Activated naive CD8-positive, alpha-beta T cell (primary cell): Measurements from ENCODE around the gene FAM3B.

ENCODE experiments used
- H3K27ac Mint-ChIP-seq: one replicate; pipeline ENCODE4 v1.8.0; 2021; ENCODE audit warnings: mixed read lengths
- H3K27me3 Mint-ChIP-seq: one replicate; pipeline ENCODE4 v1.8.0; 2021; ENCODE audit warnings: mixed read lengths
- H3K36me3 Mint-ChIP-seq: one replicate; pipeline ENCODE4 v1.8.0; 2021; ENCODE audit warnings: mixed read lengths
- H3K4me1 Mint-ChIP-seq: one replicate; pipeline ENCODE4 v1.8.0; 2021; ENCODE audit warnings: low read depth, mixed read lengths
- H3K4me3 Mint-ChIP-seq: one replicate; pipeline ENCODE4 v1.8.0; 2021; ENCODE audit warnings: mild to moderate bottlenecking, mixed read lengths
- H3K9me3 Mint-ChIP-seq: one replicate; pipeline ENCODE4 v1.8.0; 2021; ENCODE audit warnings: low read depth, mixed read lengths

Gene FAM3B

DNA sequence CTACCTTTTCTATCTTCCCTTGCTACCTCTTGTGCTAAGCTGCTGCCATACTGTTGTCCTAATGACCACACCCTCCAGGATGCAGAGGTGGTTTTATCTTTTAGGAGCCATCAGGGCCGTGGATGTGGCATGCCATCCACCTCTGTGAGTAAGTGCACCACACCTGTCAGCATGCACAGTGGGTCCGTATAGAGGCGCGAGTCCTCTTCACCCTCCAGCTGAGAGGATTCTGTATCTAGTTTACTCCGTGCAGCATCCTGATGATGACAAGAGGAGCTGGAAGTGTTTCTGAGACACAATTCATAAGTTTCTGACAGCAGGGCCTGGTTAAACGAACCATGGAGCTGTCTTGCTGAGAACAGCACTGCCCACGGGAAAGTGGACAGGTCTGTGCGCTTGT lies 11.2 kb downstream of the FAM3B start:
- Mint-ChIP-seq H3K27ac (no peak overlapping the region), H3K27me3 (no peaks in the 10 kb centered on the region), H3K9me3 (no peaks in the 10 kb centered on the region), H3K4me1 (no peaks in the 10 kb centered on the region), H3K4me3 (no peak overlapping the region), H3K36me3 (no peaks in the 10 kb centered on the region)

- Mint-ChIP-seq H3K4me1 (no peaks in the 10 kb centered on the region), H3K36me3 (peaks cover 2% of the 10 kb centered on the region), H3K4me3 (no peak overlapping the region)
Measured at GRCh38 chr21:41328660-41329607, 12.3 kb downstream of the FAM3B start.

DNA sequence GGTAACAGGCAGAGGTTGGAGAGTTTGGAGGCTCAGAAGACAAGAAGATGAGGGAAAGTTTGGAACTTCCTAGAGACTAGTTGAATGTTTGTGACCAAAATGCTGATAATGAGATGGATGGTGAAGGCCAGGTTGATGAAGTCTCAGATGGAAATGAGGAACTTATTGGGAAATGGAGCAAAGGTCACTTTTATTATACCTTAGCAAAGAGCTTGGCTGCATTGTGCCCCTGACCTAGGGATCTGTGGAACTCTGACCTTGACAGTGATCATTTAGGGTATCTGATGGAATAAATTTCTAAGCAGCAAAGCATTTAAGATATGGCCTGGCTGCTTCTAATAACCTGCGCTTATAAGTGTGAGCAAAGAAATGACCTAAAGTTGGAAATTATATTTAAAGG lies 17.2 kb downstream of the FAM3B start:
- no peak overlapping the region for H3K27ac Mint-ChIP-seq
- peaks cover 4% of the 10 kb centered on the region for H3K36me3 Mint-ChIP-seq
- H3K9me3 Mint-ChIP-seq, result peaks cover 15% of the 10 kb centered on the region
- H3K4me1 Mint-ChIP-seq, result no peaks in the 10 kb centered on the region
- no peaks in the 10 kb centered on the region for H3K27me3 Mint-ChIP-seq
- no peak overlapping the region for H3K4me3 Mint-ChIP-seq

More at GRCh38 chr21:41328660-41329607, 12.3 kb downstream of the FAM3B start:
- no peaks in the 10 kb centered on the region for H3K27me3 Mint-ChIP-seq
- peaks cover 12% of the 10 kb centered on the region for H3K9me3 Mint-ChIP-seq
- H3K27ac Mint-ChIP-seq, result no peak overlapping the region

- no peaks in the 10 kb centered on the region for H3K27me3 Mint-ChIP-seq
- H3K4me1 Mint-ChIP-seq, result no peaks in the 10 kb centered on the region
- no peak overlapping the region for H3K27ac Mint-ChIP-seq
- H3K4me3 Mint-ChIP-seq, result no peak overlapping the region
- peaks cover 6% of the 10 kb centered on the region for H3K36me3 Mint-ChIP-seq
- peaks cover 20% of the 10 kb centered on the region for H3K9me3 Mint-ChIP-seq
Measured at GRCh38 chr21:41337515-41337914, 20.9 kb downstream of the FAM3B start.

- Mint-ChIP-seq H3K9me3 (peaks cover 14% of the 10 kb centered on the region), H3K36me3 (peaks cover 6% of the 10 kb centered on the region), H3K27me3 (no peaks in the 10 kb centered on the region), H3K4me1 (no peaks in the 10 kb centered on the region), H3K4me3 (no peak overlapping the region), H3K27ac (no peak overlapping the region)
Measured at GRCh38 chr21:41338455-41338854, 21.9 kb downstream of the FAM3B start.

- Mint-ChIP-seq H3K4me3 (no peak overlapping the region), H3K9me3 (peaks cover 6% of the 10 kb centered on the region), H3K36me3 (peaks cover 2% of the 10 kb centered on the region), H3K27ac (no peak overlapping the region), H3K27me3 (no peaks in the 10 kb centered on the region), H3K4me1 (no peaks in the 10 kb centered on the region)
Measured at GRCh38 chr21:41342035-41342434, 25.4 kb downstream of the FAM3B start.

DNA sequence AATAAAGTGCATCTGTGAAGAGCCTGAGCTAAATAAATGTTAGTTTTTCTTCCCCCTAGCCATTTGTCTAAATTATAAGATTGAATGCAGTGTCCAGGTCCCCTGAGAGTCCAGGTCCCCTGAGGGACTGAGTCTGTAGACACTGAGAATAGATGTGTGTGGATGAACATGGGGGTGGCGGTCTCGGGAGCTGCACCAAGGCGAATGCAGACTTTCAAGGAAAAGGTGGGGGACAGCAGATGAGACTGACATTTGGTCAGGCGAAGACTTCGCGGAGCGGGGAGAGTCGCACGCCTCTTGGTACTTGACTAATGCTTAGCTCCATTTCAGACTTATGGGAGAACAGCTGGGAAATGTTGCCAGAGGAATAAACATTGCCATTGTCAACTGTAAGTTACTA lies 27.5 kb downstream of the FAM3B start:
- Mint-ChIP-seq H3K27me3 (no peaks in the 10 kb centered on the region), H3K27ac (no peak overlapping the region), H3K9me3 (peaks cover 6% of the 10 kb centered on the region), H3K4me3 (no peak overlapping the region), H3K4me1 (no peaks in the 10 kb centered on the region), H3K36me3 (peaks cover 2% of the 10 kb centered on the region)

GRCh38 chr21:41345356-41345755 lies 28.8 kb downstream of the FAM3B start:
- Mint-ChIP-seq H3K4me3 (no peak overlapping the region), H3K27ac (no peak overlapping the region), H3K27me3 (peaks cover 1% of the 10 kb centered on the region), H3K36me3 (peaks cover 2% of the 10 kb centered on the region), H3K4me1 (no peaks in the 10 kb centered on the region), H3K9me3 (peaks cover 6% of the 10 kb centered on the region)

- Mint-ChIP-seq H3K9me3 (peaks cover 6% of the 10 kb centered on the region), H3K4me1 (no peaks in the 10 kb centered on the region)
Measured at GRCh38 chr21:41345934-41346685, 29.5 kb downstream of the FAM3B start.

DNA sequence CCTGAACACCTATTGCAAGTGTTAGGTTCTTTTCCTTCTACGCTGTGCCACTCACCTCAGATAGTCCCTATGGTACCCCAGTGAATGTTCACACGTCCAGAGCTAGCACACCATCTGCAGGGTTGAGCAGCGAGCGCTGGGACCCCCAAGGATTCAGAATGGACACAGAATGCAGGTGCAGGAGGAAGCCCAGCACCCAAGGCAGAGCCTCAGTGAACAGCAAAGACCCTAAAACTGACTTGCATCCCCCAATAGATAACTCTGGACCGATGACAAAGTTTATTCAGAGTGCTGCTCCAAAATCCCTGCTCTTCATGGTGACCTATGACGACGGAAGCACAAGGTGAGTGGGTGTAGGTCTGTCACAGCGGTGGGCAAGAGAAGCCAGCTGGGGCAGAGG lies 30.2 kb downstream of the FAM3B start:
- H3K27me3 Mint-ChIP-seq, result peaks cover 1% of the 10 kb centered on the region
- H3K4me1 Mint-ChIP-seq, result no peaks in the 10 kb centered on the region
- peaks cover 6% of the 10 kb centered on the region for H3K9me3 Mint-ChIP-seq
- peaks cover 2% of the 10 kb centered on the region for H3K36me3 Mint-ChIP-seq
- no peak overlapping the region for H3K4me3 Mint-ChIP-seq
- H3K27ac Mint-ChIP-seq, result no peak overlapping the region

More at GRCh38 chr21:41345934-41346685, 29.5 kb downstream of the FAM3B start:
- no peak overlapping the region for H3K4me3 Mint-ChIP-seq
- no peak overlapping the region for H3K27ac Mint-ChIP-seq
- peaks cover 1% of the 10 kb centered on the region for H3K27me3 Mint-ChIP-seq
- H3K36me3 Mint-ChIP-seq, result peaks cover 2% of the 10 kb centered on the region

- H3K4me3 Mint-ChIP-seq, result no peak overlapping the region
- H3K27me3 Mint-ChIP-seq, result peaks cover 1% of the 10 kb centered on the region
- H3K27ac Mint-ChIP-seq, result no peak overlapping the region
- H3K9me3 Mint-ChIP-seq, result no peaks in the 10 kb centered on the region
- H3K4me1 Mint-ChIP-seq, result no peaks in the 10 kb centered on the region
- H3K36me3 Mint-ChIP-seq, result no peaks in the 10 kb centered on the region
Measured at GRCh38 chr21:41348434-41348833, 31.8 kb downstream of the FAM3B start.

DNA sequence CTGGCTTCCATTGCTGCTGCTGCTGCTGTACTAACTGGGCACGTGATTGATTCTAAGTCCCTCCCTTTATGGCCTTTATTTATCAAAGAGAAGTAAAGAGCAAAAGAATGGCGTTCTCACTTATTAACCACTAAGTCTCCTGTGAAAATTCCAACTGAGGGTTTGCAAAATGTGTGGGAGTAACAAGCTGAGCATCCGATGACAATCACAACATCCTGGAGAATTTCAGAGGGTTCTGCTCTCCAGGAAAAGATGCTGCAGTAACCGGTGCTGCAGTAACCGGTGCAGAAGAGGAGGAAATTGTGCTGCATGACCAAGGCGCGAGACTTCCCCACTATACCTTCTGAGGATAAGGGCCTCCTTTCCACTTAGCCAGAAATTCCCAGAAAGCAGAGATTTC lies 32.5 kb downstream of the FAM3B start:
- Mint-ChIP-seq H3K27ac (no peak overlapping the region), H3K4me3 (no peak overlapping the region), H3K9me3 (no peaks in the 10 kb centered on the region), H3K4me1 (no peaks in the 10 kb centered on the region), H3K27me3 (peaks cover 1% of the 10 kb centered on the region), H3K36me3 (no peaks in the 10 kb centered on the region)

- Mint-ChIP-seq H3K36me3 (no peaks in the 10 kb centered on the region), H3K27me3 (peaks cover 1% of the 10 kb centered on the region), H3K4me1 (no peaks in the 10 kb centered on the region), H3K4me3 (no peak overlapping the region), H3K27ac (no peak overlapping the region), H3K9me3 (no peaks in the 10 kb centered on the region)
Measured at GRCh38 chr21:41349619-41350390, 33.2 kb downstream of the FAM3B start.

GRCh38 chr21:41350436-41351155 lies 34.0 kb downstream of the FAM3B start:
- Mint-ChIP-seq H3K9me3 (no peaks in the 10 kb centered on the region), H3K4me1 (no peaks in the 10 kb centered on the region), H3K27ac (peak overlapping the region; percentile 34), H3K4me3 (no peak overlapping the region), H3K27me3 (peaks cover 1% of the 10 kb centered on the region), H3K36me3 (no peaks in the 10 kb centered on the region)
